Thyroid gland (tissue), 4 donors: ENCODE measurements around the gene TMCC3. TPM values are rescaled to one million over a fixed set of nuclear protein-coding genes. Genes with fewer than 3 reads are reported as not detected.
"Not testable (repeated sequence)": the region's sequence is repeated elsewhere in the genome, so short reads cannot be mapped to it uniquely, and the experiment has no call there.

Source experiments
- DNase-seq, 2 donors: peaks; one replicate each; pipeline ENCODE4 v3.0.0-alpha.2; 2019
- H3K27ac ChIP-seq, 3 donors: fragments of 200-600 bp; sonication (generic); 1 replicate in 2 of 3; 2 replicates in 1 of 3; pipeline ENCODE4 v1.5.1; 2016 to 2019; ENCODE audit warnings: mild to moderate bottlenecking in 1 of 3, moderate library complexity in 1 of 3
- H3K27me3 ChIP-seq: fragments of 200-600 bp; sonication (generic); one replicate; pipeline ENCODE4 v1.5.1; 2019
- H3K36me3 ChIP-seq, 2 donors: fragments of 200-600 bp; sonication (generic); one replicate each; pipeline ENCODE4 v1.5.1; 2016 to 2019
- H3K4me1 ChIP-seq, 2 donors: fragments of 200-600 bp; sonication (generic); one replicate each; pipeline ENCODE4 v1.5.1; 2017 to 2019
- H3K4me3 ChIP-seq, 3 donors: fragments of 200-600 bp; sonication (generic); replicated peaks in 1 of 3; 1 replicate in 2 of 3; 2 replicates in 1 of 3; pipeline ENCODE4 v1.5.1; 2016; ENCODE audit warnings: mild to moderate bottlenecking in 1 of 3
- H3K9me3 ChIP-seq: fragments of 200-600 bp; sonication (generic); one replicate; pipeline ENCODE4 v1.5.1; 2017
- CTCF ChIP-seq, 6 experiments: fragments of 200-600 bp in 3 of 6; fragments of 450-650 bp in 3 of 6; sonication (generic) in 3 of 6; IDR thresholded peaks; one replicate each; pipeline ENCODE4 v1.5.1; 2016 to 2019; ENCODE audit warnings: antibody characterized with exemption in 6 of 6, mild to moderate bottlenecking in 2 of 6, inconsistent platforms in 1 of 6, moderate library complexity in 1 of 6
- POLR2A ChIP-seq, 2 donors: fragments of 450-650 bp; IDR thresholded peaks; one replicate each; pipeline ENCODE4 v1.6.1; 2017; ENCODE audit warnings: antibody characterized with exemption in 2 of 2, mild to moderate bottlenecking in 2 of 2, moderate library complexity in 1 of 2
- WGBS, 2 donors: methylation state at CpG; one replicate each; pipeline ENCODE4 v1.1.5; 2017; 5-methylcytosine and 5-hydroxymethylcytosine counted together
- intact Hi-C: fragments of 100-400 bp; cut with DNase I; formaldehyde crosslinking; loops from one replicate; pipeline ENCODE4 v1.15.1; 2023
- total RNA-seq, 4 donors: library from RNA; depleted of rRNA; stranded (reverse); fragments of >200 nt; gene quantifications; one replicate each; pipeline ENCODE4 v1.2.3, GENCODE V29; 2016

The TMCC3 gene
- 10 to 100 TPM; 15.0 to 25.6 (median 19.3) TPM for total RNA-seq

- H3K27ac ChIP-seq = peak within 1 kb of the TSS; percentile 69 to 81 (median 75)
- DNase-seq = peak; percentile 69 to 73
Observed at GRCh38 chr12:94650143-94651056, at the start of gene TMCC3. TMCC3 (minus strand) TSS chr12:94650557; CDS start chr12:94650430, 127 bp downstream.

GRCh38 chr12:94699801-94700200 lies 49.4 kb upstream of the TMCC3 start:
- peak in 1 of 2 donors; percentile 34 for DNase-seq
- Histone ChIP-seq H3K9me3 (no peaks in the 10 kb centered on the region), H3K36me3 (no peaks in the 10 kb centered on the region), H3K4me1 (peaks cover 7 to 23% of the 10 kb centered on the region in 2 donors), H3K27me3 (no peaks in the 10 kb centered on the region), H3K27ac (peak overlapping the region in 1 of 3 donors; percentile 0), H3K4me3 (no peak overlapping the region)
- WGBS, 2 donors = 50% methylated on average over 1 of the region's 1 CpG
- intact Hi-C loops = no loop called here
- TF ChIP-seq POLR2A (IDR thresholded peaks at IDR 0.05) (no peak), CTCF (IDR thresholded peaks at IDR 0.05) (no peak)

More at GRCh38 chr12:94650143-94651056, at the start of gene TMCC3:
- intact Hi-C loops = no loop called here
- Histone ChIP-seq H3K27me3 (no peaks in the 10 kb centered on the region), H3K4me1 (peaks cover 12 to 13% of the 10 kb centered on the region in 2 donors), H3K9me3 (no peaks in the 10 kb centered on the region), H3K4me3 (peak within 1 kb of the TSS; percentile 68 to 93 (median 73)), H3K36me3 (no peaks in the 10 kb centered on the region)
- WGBS, 2 donors = 3 to 16% methylated on average over 5 to 22 of the region's 82 CpGs
- TF ChIP-seq CTCF (IDR thresholded peaks at IDR 0.05) (peak in 1 of 6 experiments; percentile 0), POLR2A (IDR thresholded peaks at IDR 0.05) (peak; percentile 53 to 91)

GRCh38 chr12:94698578-94698977 lies 48.2 kb upstream of the TMCC3 start:
- peak overlapping the region in 2 of 3 donors; percentile 38 to 43 for H3K27ac ChIP-seq
- DNase-seq = peak in 1 of 2 donors; percentile 43
- intact Hi-C loops = no loop called here
- TF ChIP-seq CTCF (IDR thresholded peaks at IDR 0.05) = no peak
- no peak for TF ChIP-seq POLR2A (IDR thresholded peaks at IDR 0.05)
- H3K36me3 ChIP-seq = no peaks in the 10 kb centered on the region
- WGBS, 2 donors = 75 to 80% methylated on average over 3 of the region's 3 CpGs
- no peak overlapping the region for H3K4me3 ChIP-seq
- H3K9me3 ChIP-seq = no peaks in the 10 kb centered on the region
- H3K4me1 ChIP-seq = peaks cover 0 to 14% of the 10 kb centered on the region in 2 donors
- no peaks in the 10 kb centered on the region for H3K27me3 ChIP-seq

- Histone ChIP-seq H3K27me3 (no peaks in the 10 kb centered on the region), H3K36me3 (no peaks in the 10 kb centered on the region), H3K4me3 (no peak overlapping the region), H3K4me1 (peaks cover 0 to 14% of the 10 kb centered on the region in 2 donors), H3K27ac (no peak overlapping the region), H3K9me3 (no peaks in the 10 kb centered on the region)
- TF ChIP-seq CTCF (IDR thresholded peaks at IDR 0.05) (no peak), POLR2A (IDR thresholded peaks at IDR 0.05) (no peak)
- DNase-seq = no peak
- intact Hi-C loops = no loop called here
Observed at GRCh38 chr12:94697631-94698030, 47.3 kb upstream of the TMCC3 start.

GRCh38 chr12:94694732-94695131 lies 44.4 kb upstream of the TMCC3 start:
- H3K4me3 ChIP-seq = no peak overlapping the region
- no peak for DNase-seq
- no peaks in the 10 kb centered on the region for H3K36me3 ChIP-seq
- no peaks in the 10 kb centered on the region for H3K9me3 ChIP-seq
- H3K27ac ChIP-seq = no peak overlapping the region
- WGBS, 2 donors = 96 to 98% methylated on average over 11 of the region's 11 CpGs
- H3K27me3 ChIP-seq = no peaks in the 10 kb centered on the region
- peaks cover 9 to 20% of the 10 kb centered on the region in 2 donors for H3K4me1 ChIP-seq
- TF ChIP-seq CTCF (IDR thresholded peaks at IDR 0.05) (no peak), POLR2A (IDR thresholded peaks at IDR 0.05) (no peak)
- intact Hi-C loops = no loop called here

- WGBS, 2 donors = 89 to 92% methylated on average over 7 of the region's 7 CpGs
- H3K4me3 ChIP-seq, intact Hi-C loops, H3K27me3 ChIP-seq, H3K36me3 ChIP-seq, DNase-seq, H3K27ac ChIP-seq, H3K9me3 ChIP-seq: not testable (repeated sequence)
- H3K4me1 ChIP-seq = peaks cover 11 to 12% of the 10 kb centered on the region in 2 donors
Observed at GRCh38 chr12:94692826-94693225, 42.5 kb upstream of the TMCC3 start.
